ENCODE measurements around the gene WIF1. TPM values are rescaled to one million over a fixed set of nuclear protein-coding genes. Genes with fewer than 3 reads are reported as not detected.

WIF1 gene
- total RNA-seq (2022) (not detected in 2 replicates), Bru-seq, nascent RNA (percentile 7 among the genes with signal in this experiment), BruChase-seq, experiment 1, labeled RNA remaining after a 6-hour chase (percentile 7 among the genes with signal in this experiment), BruChase-seq, experiment 2, labeled RNA remaining after a 2-hour chase (percentile 4 among the genes with signal in this experiment)
- long read RNA-seq: 0 reads

- CTCF ChIA-PET: interaction anchor here (1.0 kb wide), 1 partner anchor 17 kb away, joined by 3 read pairs; no protein-coding TSS in a partner anchor
- H3K4me1 Mint-ChIP-seq (ENCODE audit: low read depth, unreplicated experiment): peaks cover 8% of the 10 kb centered on the region
- H3K9me3 Mint-ChIP-seq (ENCODE audit: low read depth, unreplicated experiment): no peaks in the 10 kb centered on the region
- BruUV-seq (replicated peaks): no TSS peak
- intact Hi-C loops (cut with micrococcal nuclease; ENCODE audit: unreplicated experiment): loop anchor here (5.0 kb wide), 1 partner anchor 111 kb away; no protein-coding TSS in a partner anchor
- TF ChIP-seq CTCF (IDR thresholded peaks at IDR 0.05; ENCODE audit: unreplicated experiment): peak; percentile 82
- H3K27ac Mint-ChIP-seq (ENCODE audit: unreplicated experiment): no peak within 1 kb of the TSS
- H3K4me3 Mint-ChIP-seq (ENCODE audit: low read depth, unreplicated experiment): peak within 1 kb of the TSS; percentile 69
- H3K27me3 Mint-ChIP-seq (ENCODE audit: unreplicated experiment): peaks cover 48% of the 10 kb centered on the region
- DNase-seq: peak; percentile 55
- no peaks in the 10 kb centered on the region for H3K36me3 Mint-ChIP-seq (ENCODE audit: insufficient read depth, unreplicated experiment)
These were observed at the start of gene WIF1 for GRCh38 chr12:65121049-65121955. Gene WIF1, minus strand, starts transcription at chr12:65121305. Its CDS starts 114 bp downstream, at chr12:65121191.

GRCh38 chr12:65170209-65170881 is 49.2 kb upstream of the WIF1 start:
- DNase-seq: peak; percentile 66
- no peak for TF ChIP-seq CTCF (IDR thresholded peaks at IDR 0.05; ENCODE audit: unreplicated experiment)
- H3K4me1 Mint-ChIP-seq (ENCODE audit: low read depth, unreplicated experiment): peaks cover 10% of the 10 kb centered on the region
- peaks cover 29% of the 10 kb centered on the region for H3K36me3 Mint-ChIP-seq (ENCODE audit: insufficient read depth, unreplicated experiment)
- H3K4me3 Mint-ChIP-seq (ENCODE audit: low read depth, unreplicated experiment): peak overlapping the region; percentile 91
- peak overlapping the region; percentile 98 for H3K27ac Mint-ChIP-seq (ENCODE audit: unreplicated experiment)
- CTCF ChIA-PET: interaction anchor here (1.5 kb wide), 1 partner anchor 8 kb away, joined by 7 read pairs; no protein-coding TSS in a partner anchor
- no peaks in the 10 kb centered on the region for H3K27me3 Mint-ChIP-seq (ENCODE audit: unreplicated experiment)
- H3K9me3 Mint-ChIP-seq (ENCODE audit: low read depth, unreplicated experiment): no peaks in the 10 kb centered on the region
- intact Hi-C loops (cut with micrococcal nuclease; ENCODE audit: unreplicated experiment): no loop called here
- BruUV-seq (replicated peaks): no TSS peak

GRCh38 chr12:65169320-65170208 is 48.5 kb upstream of the WIF1 start, which contains the start of gene LEMD3:
Gene LEMD3, plus strand, starts transcription at chr12:65169583. Its CDS starts 14 bp downstream, at chr12:65169597.
- Mint-ChIP-seq H3K27ac (ENCODE audit: unreplicated experiment) (peak within 1 kb of the TSS; percentile 98), H3K4me3 (ENCODE audit: low read depth, unreplicated experiment) (peak within 1 kb of the TSS; percentile 91), H3K9me3 (ENCODE audit: low read depth, unreplicated experiment) (no peaks in the 10 kb centered on the region), H3K27me3 (ENCODE audit: unreplicated experiment) (no peaks in the 10 kb centered on the region), H3K36me3 (ENCODE audit: insufficient read depth, unreplicated experiment) (peaks cover 29% of the 10 kb centered on the region), H3K4me1 (ENCODE audit: low read depth, unreplicated experiment) (peaks cover 10% of the 10 kb centered on the region)
- CTCF ChIA-PET: interaction anchor here (0.5 to 1.5 kb wide), 7 partner anchors 9 to 64 kb away, joined by 3 to 7 read pairs (median 3); no protein-coding TSS in a partner anchor
- intact Hi-C loops (cut with micrococcal nuclease; ENCODE audit: unreplicated experiment): no loop called here
- TF ChIP-seq CTCF (IDR thresholded peaks at IDR 0.05; ENCODE audit: unreplicated experiment): no peak
- DNase-seq: peak; percentile 97
- no TSS peak for BruUV-seq (replicated peaks)
